Right renal pelvis (tissue), 4 donors: ENCODE measurements around the gene NEK4. TPM values are rescaled to one million over a fixed set of nuclear protein-coding genes. Genes with fewer than 3 reads are reported as not detected.

Experiments
- DNase-seq, 4 donors: peaks; one replicate each; pipeline ENCODE4 v3.0.0-alpha.2; 2013; ENCODE audit warnings: low read depth in 4 of 4, low spot score in 3 of 4, missing footprints in 1 of 4
- polyA plus RNA-seq, 4 donors: library from polyadenylated mRNA; unstranded; fragments of 120-200 nt; gene quantifications; one replicate each; pipeline ENCODE4 v1.2.1, GENCODE V29; 2013; ENCODE audit not compliant: insufficient read length in 4 of 4

Gene NEK4
- 10 to 100 TPM; 23.0 to 27.6 (median 25.6) TPM for polyA plus RNA-seq

GRCh38 chr3:52770496-52771333 lies at the start of gene NEK4:
TSS of gene NEK4 (minus strand) at chr3:52770940. CDS start at chr3:52770746, 194 bp downstream.
- peak; percentile 82 to 86 (median 84) for DNase-seq

- no peak for DNase-seq
Measured at GRCh38 chr3:52819936-52820335, 49.2 kb upstream of the NEK4 start.

- no peak for DNase-seq
Measured at GRCh38 chr3:52817860-52818259, 47.1 kb upstream of the NEK4 start.

- no peak for DNase-seq
Measured at GRCh38 chr3:52817221-52817620, 46.5 kb upstream of the NEK4 start.

- DNase-seq, result no peak
Measured at GRCh38 chr3:52816654-52817053, 45.9 kb upstream of the NEK4 start.

GRCh38 chr3:52816199-52816598 lies 45.5 kb upstream of the NEK4 start:
- no peak for DNase-seq

GRCh38 chr3:52813810-52814209 lies 43.1 kb upstream of the NEK4 start:
- DNase-seq, result no peak

GRCh38 chr3:52811452-52812011 lies 40.8 kb upstream of the NEK4 start:
- no peak for DNase-seq

- DNase-seq, result no peak
Measured at GRCh38 chr3:52810923-52811322, 40.2 kb upstream of the NEK4 start.

- no peak for DNase-seq
Measured at GRCh38 chr3:52809662-52810377, 39.1 kb upstream of the NEK4 start.

- DNase-seq, result no peak
Measured at GRCh38 chr3:52809149-52809548, 38.4 kb upstream of the NEK4 start.

GRCh38 chr3:52805270-52806039 lies 34.7 kb upstream of the NEK4 start:
- no peak for DNase-seq

- no peak for DNase-seq
Measured at GRCh38 chr3:52801839-52802238, 31.1 kb upstream of the NEK4 start.

- no peak for DNase-seq
Measured at GRCh38 chr3:52800079-52800478, 29.3 kb upstream of the NEK4 start.

GRCh38 chr3:52798978-52799476 lies 28.3 kb upstream of the NEK4 start:
- no peak for DNase-seq

GRCh38 chr3:52798376-52798977 lies 27.7 kb upstream of the NEK4 start:
- DNase-seq, result no peak

GRCh38 chr3:52796411-52796810 lies 25.7 kb upstream of the NEK4 start:
- DNase-seq, result no peak

GRCh38 chr3:52795298-52795900 lies 24.7 kb upstream of the NEK4 start:
- no peak for DNase-seq

- DNase-seq, result no peak
Measured at GRCh38 chr3:52794612-52795099, 23.9 kb upstream of the NEK4 start, which contains the start of gene ITIH3. TSS of gene ITIH3 (plus strand) at chr3:52794796. CDS start at chr3:52794804, 8 bp downstream.
